Lower lobe of right lung (tissue), 2 donors: Measurements from ENCODE around the gene PHF20. TPM values are rescaled to one million over a fixed set of nuclear protein-coding genes. Genes with fewer than 3 reads are reported as not detected.

Source experiments
- ATAC-seq, 2 donors: fragments of 200-7000 bp; cut with Tn5 transposase; one replicate each; pipeline ENCODE4 v1.9.1; 2020 to 2022; ENCODE audit warnings: mild to moderate bottlenecking in 2 of 2, moderate library complexity in 2 of 2
- DNase-seq: peaks from one replicate; pipeline ENCODE4 v3.0.0-alpha.2; 2020
- H3K27ac ChIP-seq: fragments of 200-600 bp; one replicate; pipeline ENCODE4 v1.8.0; 2022
- H3K27me3 ChIP-seq: fragments of 200-600 bp; one replicate; pipeline ENCODE4 v1.8.0; 2022; ENCODE audit warnings: low read depth
- H3K36me3 ChIP-seq: fragments of 200-600 bp; one replicate; pipeline ENCODE4 v1.8.0; 2022; ENCODE audit warnings: mild to moderate bottlenecking
- H3K4me1 ChIP-seq: fragments of 200-600 bp; one replicate; pipeline ENCODE4 v1.8.0; 2022
- H3K4me3 ChIP-seq: fragments of 200-600 bp; one replicate; pipeline ENCODE4 v1.8.0; 2022; ENCODE audit warnings: mild to moderate bottlenecking
- H3K9me3 ChIP-seq: fragments of 200-600 bp; one replicate; pipeline ENCODE4 v1.8.0; 2022
- intact Hi-C: fragments of 100-400 bp; cut with DNase I; formaldehyde crosslinking; loops from one replicate; pipeline ENCODE4 v1.11.0; 2022
- total RNA-seq: library from RNA; stranded (reverse); fragmentation: NEBNext Ultra II Directional; extraction: Animal tissue kit (Norgen Biotek cat#: 25700); gene quantifications from one replicate; pipeline ENCODE4 v1.2.1, GENCODE V29; 2021
- TF ChIP-seq, protein P1 (sequence below): fragments of 200-600 bp; IDR thresholded peaks from one replicate; pipeline ENCODE4 v1.8.0; 2022; ENCODE audit warnings: antibody characterized with exemption, mild to moderate bottlenecking
- donor health status: DM: no; HTN: yes; CAD: no; lungs with severe emphysema.

The PHF20 gene
- total RNA-seq, 1 donor from 2014 or later: 47.9 TPM

GRCh38 chr20:35967979-35968640, 196.3 kb downstream of the PHF20 start, which contains the start of gene CNBD2:
TSS of gene CNBD2 (plus strand) at chr20:35968590. CDS start at chr20:35968763, 173 bp downstream.
- Histone ChIP-seq H3K4me3 (no peak within 1 kb of the TSS), H3K27ac (no peak within 1 kb of the TSS), H3K27me3 (no peaks in the 10 kb centered on the region), H3K36me3 (no peaks in the 10 kb centered on the region), H3K9me3 (no peaks in the 10 kb centered on the region), H3K4me1 (no peaks in the 10 kb centered on the region)
- no peak for ATAC-seq
- intact Hi-C loops: no loop called here
- DNase-seq: no peak
- TF ChIP-seq, protein P1, sequence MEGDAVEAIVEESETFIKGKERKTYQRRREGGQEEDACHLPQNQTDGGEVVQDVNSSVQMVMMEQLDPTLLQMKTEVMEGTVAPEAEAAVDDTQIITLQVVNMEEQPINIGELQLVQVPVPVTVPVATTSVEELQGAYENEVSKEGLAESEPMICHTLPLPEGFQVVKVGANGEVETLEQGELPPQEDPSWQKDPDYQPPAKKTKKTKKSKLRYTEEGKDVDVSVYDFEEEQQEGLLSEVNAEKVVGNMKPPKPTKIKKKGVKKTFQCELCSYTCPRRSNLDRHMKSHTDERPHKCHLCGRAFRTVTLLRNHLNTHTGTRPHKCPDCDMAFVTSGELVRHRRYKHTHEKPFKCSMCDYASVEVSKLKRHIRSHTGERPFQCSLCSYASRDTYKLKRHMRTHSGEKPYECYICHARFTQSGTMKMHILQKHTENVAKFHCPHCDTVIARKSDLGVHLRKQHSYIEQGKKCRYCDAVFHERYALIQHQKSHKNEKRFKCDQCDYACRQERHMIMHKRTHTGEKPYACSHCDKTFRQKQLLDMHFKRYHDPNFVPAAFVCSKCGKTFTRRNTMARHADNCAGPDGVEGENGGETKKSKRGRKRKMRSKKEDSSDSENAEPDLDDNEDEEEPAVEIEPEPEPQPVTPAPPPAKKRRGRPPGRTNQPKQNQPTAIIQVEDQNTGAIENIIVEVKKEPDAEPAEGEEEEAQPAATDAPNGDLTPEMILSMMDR: no peak

- Histone ChIP-seq H3K4me3 (no peak overlapping the region), H3K27me3 (no peaks in the 10 kb centered on the region), H3K27ac (no peak overlapping the region), H3K36me3 (no peaks in the 10 kb centered on the region), H3K4me1 (no peaks in the 10 kb centered on the region), H3K9me3 (no peaks in the 10 kb centered on the region)
- DNase-seq (no peak), ATAC-seq (no peak)
- TF ChIP-seq, protein P1: no peak
- intact Hi-C loops: no loop called here
These were observed 197.1 kb downstream of the PHF20 start for GRCh38 chr20:35968930-35969329.

- no peak for ATAC-seq
- no peak overlapping the region for H3K4me3 ChIP-seq
- no peaks in the 10 kb centered on the region for H3K4me1 ChIP-seq
- no peaks in the 10 kb centered on the region for H3K27me3 ChIP-seq
- no peak for DNase-seq
- no peak overlapping the region for H3K27ac ChIP-seq
- TF ChIP-seq, protein P1: no peak
- no peaks in the 10 kb centered on the region for H3K36me3 ChIP-seq
- H3K9me3 ChIP-seq: no peaks in the 10 kb centered on the region
- intact Hi-C loops: no loop called here
These were observed 200.2 kb downstream of the PHF20 start for GRCh38 chr20:35971981-35972380.

DNA sequence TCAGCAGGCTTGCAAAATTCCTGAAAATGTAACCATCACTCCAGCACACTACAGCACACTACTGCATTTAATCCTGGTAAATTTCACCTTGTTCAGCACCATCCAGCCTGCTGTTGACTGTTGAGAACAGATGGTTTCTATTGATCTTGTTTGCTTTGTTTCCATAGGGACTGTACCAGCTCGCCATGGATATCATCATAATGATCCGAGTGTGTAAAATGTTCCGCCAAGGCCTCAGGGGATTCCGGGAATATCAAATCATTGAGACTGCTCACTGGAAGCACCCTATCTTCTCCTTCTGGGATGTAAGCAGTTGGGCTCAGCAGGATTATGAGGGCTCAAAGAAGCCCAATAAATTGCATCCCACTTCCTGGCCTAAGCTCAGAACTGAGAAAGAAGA, 200.6 kb downstream of the PHF20 start:
- no peaks in the 10 kb centered on the region for H3K27me3 ChIP-seq
- no peak overlapping the region for H3K27ac ChIP-seq
- no peak for DNase-seq
- TF ChIP-seq, protein P1: no peak
- no peaks in the 10 kb centered on the region for H3K9me3 ChIP-seq
- H3K4me1 ChIP-seq: no peaks in the 10 kb centered on the region
- intact Hi-C loops: no loop called here
- no peak overlapping the region for H3K4me3 ChIP-seq
- no peaks in the 10 kb centered on the region for H3K36me3 ChIP-seq
- ATAC-seq: no peak

- TF ChIP-seq, protein P1: no peak
- Histone ChIP-seq H3K27me3 (no peaks in the 10 kb centered on the region), H3K4me3 (no peak overlapping the region), H3K4me1 (no peaks in the 10 kb centered on the region), H3K9me3 (no peaks in the 10 kb centered on the region), H3K27ac (no peak overlapping the region), H3K36me3 (no peaks in the 10 kb centered on the region)
- no peak for DNase-seq
- intact Hi-C loops: no loop called here
- ATAC-seq: no peak
These were observed 202.4 kb downstream of the PHF20 start for GRCh38 chr20:35974256-35974655.
